NT2/D1 (cell line): Measurements from ENCODE around the gene WDR5.

ENCODE experiments used
- DNase-seq: peaks from one replicate; pipeline ENCODE4 v3.0.0-alpha.2; 2011; ENCODE audit warnings: low read depth, low spot score
- H3K27me3 ChIP-seq: 2 replicates; pipeline ENCODE4 v1.6.0; 2011; ENCODE audit warnings: mild to moderate bottlenecking; ENCODE audit not compliant: insufficient read length, insufficient read depth
- H3K36me3 ChIP-seq: 2 replicates; pipeline ENCODE4 v1.6.1; 2011; ENCODE audit warnings: mild to moderate bottlenecking, low read length, mixed read lengths; ENCODE audit not compliant: insufficient read depth, insufficient read length
- H3K4me1 ChIP-seq: 2 replicates; pipeline ENCODE4 v1.5.1; 2011; ENCODE audit not compliant: insufficient read depth, insufficient read length
- H3K4me3 ChIP-seq: 2 replicates; pipeline ENCODE4 v1.5.1; 2011; ENCODE audit warnings: low read depth; ENCODE audit not compliant: insufficient read length
- H3K9ac ChIP-seq: 2 replicates; pipeline ENCODE4 v1.6.0; 2011; ENCODE audit warnings: low read depth; ENCODE audit not compliant: insufficient read length
- H3K9me3 ChIP-seq: 2 replicates; pipeline ENCODE4 v1.5.1; 2011; ENCODE audit warnings: mild to moderate bottlenecking, low read length; ENCODE audit not compliant: insufficient read depth
- SUZ12 ChIP-seq: IDR thresholded peaks from 2 replicates; pipeline ENCODE4 v1.6.1; 2011; ENCODE audit not compliant: insufficient read length, insufficient read depth; ENCODE audit errors: extremely low read depth
- YY1 ChIP-seq: IDR thresholded peaks from 2 replicates; pipeline ENCODE4 v1.6.1; 2011; ENCODE audit not compliant: insufficient read length, insufficient read depth
- ZNF274 ChIP-seq: IDR thresholded peaks from 2 replicates; pipeline ENCODE4 v1.6.1; 2011; ENCODE audit warnings: mild to moderate bottlenecking, low read depth, low read length

WDR5 gene

GRCh38 chr9:134159566-134160245 is 23.8 kb downstream of the WDR5 start:
- peaks cover 64% of the 10 kb centered on the region for H3K36me3 ChIP-seq
- peaks cover 9% of the 10 kb centered on the region; the same call in 1 of the 2 replicates for H3K9me3 ChIP-seq
- no peak for DNase-seq
- H3K4me1 ChIP-seq: peaks cover 9% of the 10 kb centered on the region
- H3K9ac ChIP-seq: no peak overlapping the region
- H3K4me3 ChIP-seq: no peak overlapping the region
- peaks cover 16% of the 10 kb centered on the region for H3K27me3 ChIP-seq
- no peak for TF ChIP-seq SUZ12

- Histone ChIP-seq H3K36me3 (peaks cover 49% of the 10 kb centered on the region), H3K4me1 (peaks cover 13% of the 10 kb centered on the region), H3K4me3 (no peak overlapping the region), H3K27me3 (peaks cover 16% of the 10 kb centered on the region), H3K9ac (no peak overlapping the region), H3K9me3 (peaks cover 21% of the 10 kb centered on the region; the same call in 1 of the 2 replicates)
- DNase-seq: no peak
- TF ChIP-seq ZNF274 (no peak), YY1 (no peak), SUZ12 (no peak)
Observed at GRCh38 chr9:134161647-134162046, 25.8 kb downstream of the WDR5 start.

GRCh38 chr9:134162212-134162775 is 26.4 kb downstream of the WDR5 start:
- Histone ChIP-seq H3K9ac (no peak overlapping the region), H3K36me3 (peaks cover 47% of the 10 kb centered on the region), H3K27me3 (peaks cover 16% of the 10 kb centered on the region), H3K9me3 (peaks cover 23% of the 10 kb centered on the region; the same call in 1 of the 2 replicates), H3K4me1 (peaks cover 13% of the 10 kb centered on the region), H3K4me3 (no peak overlapping the region)
- TF ChIP-seq SUZ12 (no peak), ZNF274 (no peak), YY1 (no peak)
- DNase-seq: no peak

GRCh38 chr9:134162926-134163370 is 27.1 kb downstream of the WDR5 start:
- TF ChIP-seq YY1 (no peak), ZNF274 (no peak), SUZ12 (no peak)
- no peak overlapping the region for H3K4me3 ChIP-seq
- peaks cover 23% of the 10 kb centered on the region; the same call in 1 of the 2 replicates for H3K9me3 ChIP-seq
- H3K27me3 ChIP-seq: peaks cover 16% of the 10 kb centered on the region
- peak overlapping the region; percentile 86 for H3K9ac ChIP-seq
- H3K36me3 ChIP-seq: peaks cover 41% of the 10 kb centered on the region
- no peak for DNase-seq
- peaks cover 13% of the 10 kb centered on the region for H3K4me1 ChIP-seq

GRCh38 chr9:134163371-134164196 is 27.7 kb downstream of the WDR5 start:
- H3K4me3 ChIP-seq: no peak overlapping the region
- DNase-seq: no peak
- no peak for TF ChIP-seq ZNF274
- no peak for TF ChIP-seq YY1
- no peak for TF ChIP-seq SUZ12
- peaks cover 13% of the 10 kb centered on the region for H3K4me1 ChIP-seq
- H3K36me3 ChIP-seq: peaks cover 35% of the 10 kb centered on the region
- peak overlapping the region; percentile 86 for H3K9ac ChIP-seq
- peaks cover 16% of the 10 kb centered on the region for H3K27me3 ChIP-seq
- H3K9me3 ChIP-seq: peaks cover 27% of the 10 kb centered on the region; the same call in 1 of the 2 replicates

- no peak overlapping the region for H3K9ac ChIP-seq
- peaks cover 23% of the 10 kb centered on the region for H3K36me3 ChIP-seq
- TF ChIP-seq YY1 (no peak), SUZ12 (no peak), ZNF274 (no peak)
- peaks cover 13% of the 10 kb centered on the region for H3K4me1 ChIP-seq
- H3K4me3 ChIP-seq: no peak overlapping the region
- peaks cover 36% of the 10 kb centered on the region; the same call in 1 of the 2 replicates for H3K9me3 ChIP-seq
- no peak for DNase-seq
- peaks cover 16% of the 10 kb centered on the region for H3K27me3 ChIP-seq
Observed at GRCh38 chr9:134164879-134165278, 29.0 kb downstream of the WDR5 start.
